GM18526 (cell line): ENCODE data around the gene EMID1.

Experiments
- POLR2A ChIP-seq: IDR thresholded peaks from 3 replicates; pipeline ENCODE4 v1.6.1; 2011; ENCODE audit not compliant: insufficient read length; ENCODE audit errors: extremely low read depth

The EMID1 gene

DNA sequence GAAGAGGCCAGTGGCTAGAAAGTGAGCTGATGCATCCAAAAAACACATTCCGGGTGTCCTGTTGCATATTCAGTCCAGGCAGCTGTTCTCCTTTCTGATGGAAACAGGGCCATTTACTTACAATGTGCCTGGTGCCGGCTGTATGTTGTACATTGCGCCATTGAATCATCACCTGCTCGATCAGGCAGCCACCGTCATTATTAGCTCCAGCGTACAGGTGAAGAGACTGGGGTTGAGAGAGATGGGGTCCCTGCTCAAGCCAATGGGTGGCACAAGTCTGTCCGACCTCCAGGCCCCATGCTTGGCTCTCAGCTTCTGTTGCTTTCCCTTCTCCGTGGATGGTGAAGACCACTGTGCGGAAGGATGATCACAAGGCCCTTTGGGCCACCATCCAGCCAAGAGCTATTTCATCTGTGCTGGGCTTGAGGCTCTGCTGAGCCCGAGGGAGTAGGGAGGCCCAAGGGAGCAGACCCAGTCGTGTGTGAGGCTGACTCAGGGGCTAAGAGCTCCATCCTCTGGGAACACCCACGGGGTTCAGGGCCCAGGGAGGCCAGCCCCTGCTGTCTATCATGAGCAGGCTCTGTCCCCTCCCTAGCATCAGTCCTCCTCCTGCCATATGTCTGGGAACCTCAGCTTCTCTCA is 20.7 kb upstream of the EMID1 start:
- no peak for TF ChIP-seq POLR2A

GRCh38 chr22:29186302-29186701 is 19.4 kb upstream of the EMID1 start:
- no peak for TF ChIP-seq POLR2A

DNA sequence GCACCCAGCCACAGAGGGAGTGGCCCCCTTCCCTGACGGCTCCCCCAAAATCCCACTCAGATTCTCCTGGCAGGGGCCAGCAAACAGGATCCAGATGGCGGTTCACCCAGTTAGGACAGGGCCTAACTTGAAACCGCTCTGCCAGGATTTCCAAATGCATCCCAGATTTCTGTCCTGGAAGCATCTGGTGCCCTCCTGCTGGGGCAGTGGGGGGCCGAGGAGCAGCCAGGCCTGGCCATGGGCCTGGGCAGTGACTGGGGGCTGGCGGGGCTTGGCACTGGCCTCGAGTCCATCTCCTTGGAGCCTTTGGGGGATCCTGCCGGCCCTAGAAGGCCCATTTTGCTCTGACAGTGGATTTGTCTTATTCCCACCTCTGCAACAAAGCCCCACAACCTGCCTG is 17.9 kb upstream of the EMID1 start:
- no peak for TF ChIP-seq POLR2A

GRCh38 chr22:29190051-29190450 is 15.6 kb upstream of the EMID1 start:
- no peak for TF ChIP-seq POLR2A

DNA sequence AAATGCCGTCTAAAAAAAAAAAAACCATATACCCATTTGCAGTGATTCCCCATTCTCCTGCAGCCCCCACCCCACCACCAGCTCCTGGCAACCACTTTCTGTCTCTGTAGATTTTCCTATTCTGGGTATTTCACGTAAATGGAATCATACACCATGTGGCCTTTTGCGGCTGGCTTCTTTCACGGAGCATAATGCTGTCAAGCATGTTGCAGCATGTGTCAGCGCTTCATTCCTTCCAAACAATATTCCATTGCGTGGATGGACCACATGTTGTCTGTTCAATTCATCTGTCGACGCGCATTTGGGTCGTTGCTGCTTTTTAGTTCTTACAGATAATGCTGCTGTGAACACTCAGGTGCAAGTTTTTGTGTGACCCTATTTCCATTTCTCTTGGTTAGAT is 14.8 kb upstream of the EMID1 start:
- no peak for TF ChIP-seq POLR2A

- TF ChIP-seq POLR2A, result no peak
Measured at GRCh38 chr22:29193021-29193420, 12.7 kb upstream of the EMID1 start.

- no peak for TF ChIP-seq POLR2A
Measured at GRCh38 chr22:29194184-29194583, 11.5 kb upstream of the EMID1 start.

GRCh38 chr22:29195118-29195963 is 10.4 kb upstream of the EMID1 start:
- TF ChIP-seq POLR2A, result no peak

DNA sequence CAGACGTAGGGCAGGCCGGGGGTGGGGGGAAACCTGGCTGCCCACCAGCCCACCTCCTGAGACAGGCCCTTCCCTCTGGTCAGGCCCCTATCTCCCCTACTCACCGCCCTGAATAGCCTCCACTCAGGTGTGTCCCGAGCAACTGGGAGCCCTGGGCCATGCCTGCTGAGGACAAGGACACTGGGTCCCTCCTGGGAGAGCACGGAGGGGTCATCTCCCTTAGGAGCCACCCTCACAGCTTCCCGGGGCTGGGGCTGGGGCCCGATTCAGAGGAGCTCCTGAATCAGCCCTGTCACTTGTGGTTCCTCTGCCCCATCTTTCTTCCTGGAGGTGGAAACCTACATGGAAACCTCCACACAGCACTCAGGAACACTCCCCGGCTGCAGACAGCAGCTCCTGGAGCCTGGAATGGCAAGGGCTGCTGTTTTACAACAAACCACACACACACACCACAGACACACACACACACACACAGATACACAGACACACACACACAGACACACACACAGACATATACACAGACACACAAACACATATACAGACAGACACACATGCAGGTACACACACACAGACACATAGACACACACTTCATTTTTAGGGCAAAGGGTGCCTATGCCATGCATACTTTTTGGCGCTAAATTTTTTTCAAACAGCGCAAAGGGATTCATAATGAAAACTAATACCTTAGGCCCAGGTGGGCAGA is 9.6 kb upstream of the EMID1 start:
- no peak for TF ChIP-seq POLR2A

- no peak for TF ChIP-seq POLR2A
Measured at GRCh38 chr22:29197096-29197495, 8.6 kb upstream of the EMID1 start.

DNA sequence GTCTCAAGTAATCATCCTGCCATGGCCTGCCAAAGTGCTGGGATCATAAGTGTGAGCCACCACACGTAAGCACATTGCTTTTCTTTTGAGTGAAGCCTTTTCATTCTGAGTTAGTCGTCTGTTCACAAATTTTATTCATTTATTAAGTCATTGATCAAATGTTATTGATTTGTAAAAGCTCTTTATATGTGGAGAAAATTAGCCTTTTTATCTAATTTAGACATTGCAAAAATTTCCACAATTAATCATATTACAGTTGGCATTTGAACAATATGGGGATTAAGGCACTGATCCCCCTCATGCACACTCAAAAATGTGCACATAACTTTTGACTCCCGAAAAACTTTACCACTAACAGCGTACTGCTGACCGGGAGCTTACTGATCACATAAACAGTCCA is 7.5 kb upstream of the EMID1 start:
- no peak for TF ChIP-seq POLR2A

DNA sequence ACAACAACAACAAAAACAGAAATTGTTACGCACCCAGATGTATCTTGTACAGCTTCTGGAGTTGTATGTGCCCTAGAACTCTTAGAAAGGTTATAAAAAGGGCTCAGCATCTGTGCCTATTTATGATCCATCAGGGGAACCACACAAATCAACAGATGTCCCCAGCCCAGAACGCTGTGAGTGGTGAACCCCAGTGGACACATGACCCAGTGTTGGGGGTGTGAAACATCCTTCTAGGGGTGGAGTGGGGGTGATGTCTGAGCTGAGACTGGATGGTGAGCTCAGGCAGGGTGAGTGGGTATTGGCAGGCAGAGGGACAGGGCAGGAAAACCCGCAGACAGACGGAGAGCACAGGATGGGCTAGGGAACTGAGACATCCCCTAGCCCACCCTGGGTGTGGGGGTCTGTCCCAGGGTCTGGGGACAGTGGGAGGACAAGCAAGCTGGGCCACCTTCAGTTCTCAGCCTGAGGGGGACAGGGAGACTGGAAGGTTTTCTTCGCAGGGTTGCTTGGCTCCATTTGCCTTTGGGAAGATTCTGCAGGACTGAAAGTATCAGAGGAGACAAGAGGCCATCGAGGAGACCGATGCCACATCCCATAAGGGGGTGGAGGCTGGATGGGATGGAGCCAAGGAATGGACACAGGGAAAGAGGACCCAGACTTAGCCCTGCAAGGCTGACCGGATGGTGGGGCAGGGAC is 5.8 kb upstream of the EMID1 start:
- no peak for TF ChIP-seq POLR2A

GRCh38 chr22:29200901-29201300 is 4.8 kb upstream of the EMID1 start:
- TF ChIP-seq POLR2A, result no peak

GRCh38 chr22:29201782-29202181 is 3.9 kb upstream of the EMID1 start:
- TF ChIP-seq POLR2A, result no peak
